Nephron progenitor cell (in vitro differentiated cells): ENCODE data around the gene KIAA1210.

Source experiments
- DNase-seq: peaks from one replicate; pipeline ENCODE4 v3.0.0; 2021
- H3K27ac Mint-ChIP-seq: 2 replicates; pipeline ENCODE4 v1.8.0; 2021; ENCODE audit warnings: mild to moderate bottlenecking, moderate library complexity, mixed read lengths
- H3K27me3 Mint-ChIP-seq: 2 replicates; pipeline ENCODE4 v1.8.0; 2021; ENCODE audit warnings: mild to moderate bottlenecking, low read depth, mixed read lengths; ENCODE audit not compliant: poor library complexity
- H3K36me3 Mint-ChIP-seq: 2 replicates; pipeline ENCODE4 v1.8.0; 2021; ENCODE audit warnings: low read depth, mixed read lengths
- H3K4me1 Mint-ChIP-seq: 2 replicates; pipeline ENCODE4 v1.8.0; 2021; ENCODE audit warnings: mixed read lengths
- H3K4me3 Mint-ChIP-seq: 2 replicates; pipeline ENCODE4 v1.8.0; 2021; ENCODE audit warnings: mild to moderate bottlenecking, moderate library complexity, mixed read lengths
- H3K9me3 Mint-ChIP-seq: 2 replicates; pipeline ENCODE4 v1.8.0; 2021; ENCODE audit warnings: mild to moderate bottlenecking, moderate library complexity, mixed read lengths
- CTCF ChIP-seq: fragments of 200-600 bp; sonication (generic); IDR thresholded peaks from 2 replicates; pipeline ENCODE4 v1.5.0; 2021; ENCODE audit warnings: antibody characterized with exemption

KIAA1210 gene

GRCh38 chrX:119028733-119029330, 98.8 kb downstream of the KIAA1210 start:
- Mint-ChIP-seq H3K27me3 (no peaks in the 10 kb centered on the region), H3K9me3 (peaks cover 79% of the 10 kb centered on the region), H3K4me1 (no peaks in the 10 kb centered on the region), H3K27ac (no peak overlapping the region), H3K4me3 (no peak overlapping the region), H3K36me3 (peaks cover under 1% of the 10 kb centered on the region)
- TF ChIP-seq CTCF, result no peak
- no peak for DNase-seq
